ENCODE results near the gene CENPE. TPM values are rescaled to one million over a fixed set of nuclear protein-coding genes. Genes with fewer than 3 reads are reported as not detected.

The CENPE gene
- total and polyA plus RNA-seq, 2 of the 4 experiments (the other 2 are of a cell fraction) = 3.7 to 14.5 TPM

- no peak overlapping the region for H3K18ac ChIP-seq (ENCODE audit: low read depth, low read length)
- no peak overlapping the region for H2AFZ ChIP-seq (replicated peaks; ENCODE audit: low read length, poor library complexity)
- dilution Hi-C loops (cut with HindIII; ENCODE audit: low sequenced_read_pairs, unreplicated experiment) = no loop called here
- H4K20me1 ChIP-seq (ENCODE audit: insufficient read depth, low read length) = no peaks in the 10 kb centered on the region
- no peak overlapping the region for H3K9ac ChIP-seq (ENCODE audit: low read depth, low read length)
- DNase-seq (no peak), ATAC-seq (ENCODE audit: low read depth) (no peak)
- no peak overlapping the region for H2BK15ac ChIP-seq (ENCODE audit: low read depth, low read length)
- WGBS, 2 experiments (ENCODE audit: extremely low coverage in 2 of 2, insufficient read length in 1 of 2) = no CpG with 5 or more reads among the region's 8 CpGs
- no peaks in the 10 kb centered on the region for H3K9me3 ChIP-seq (ENCODE audit: control insufficient read depth, insufficient read depth, low read length)
- no peak overlapping the region for H4K8ac ChIP-seq (ENCODE audit: low read depth in 2 of 2, low read length in 2 of 2)
- H3K36me3 ChIP-seq (ENCODE audit: control insufficient read depth, insufficient read depth, low read length) = peaks cover 2% of the 10 kb centered on the region; the same call in 1 of the 2 replicates
- H4K91ac ChIP-seq (ENCODE audit: insufficient read depth, low read depth, low read length) = no peak overlapping the region
- no peak overlapping the region for H3K14ac ChIP-seq (replicated peaks; ENCODE audit: low read depth, low read length)
- H2AK5ac ChIP-seq (ENCODE audit: low read depth, low read length) = no peak overlapping the region
- no peak overlapping the region for H3K4me3 ChIP-seq (ENCODE audit: insufficient read depth, low read depth, low read length)
- H3K4ac ChIP-seq (ENCODE audit: low read depth, low read length) = no peak overlapping the region
- H2BK120ac ChIP-seq (ENCODE audit: low read depth, low read length) = no peak overlapping the region
- no TSS peak for BruUV-seq (replicated peaks)
- H3K23ac ChIP-seq (ENCODE audit: low read depth, low read length) = no peak overlapping the region
- H2AK9ac ChIP-seq (replicated peaks; ENCODE audit: low read depth, low read length, poor library complexity) = no peak overlapping the region
- no peaks in the 10 kb centered on the region for H3K27me3 ChIP-seq (ENCODE audit: control insufficient read depth, insufficient read depth, low read length)
- H4K5ac ChIP-seq (ENCODE audit: low read depth, low read length) = no peak overlapping the region
- no peak overlapping the region for H3K56ac ChIP-seq (ENCODE audit: extremely low read depth, insufficient read depth, low read length)
- peaks cover 3 to 5% of the 10 kb centered on the region in 2 experiments for H3K79me1 ChIP-seq (ENCODE audit: low read depth in 1 of 2, low read length in 2 of 2)
- CTCF ChIA-PET = no interaction called here
- H2BK5ac ChIP-seq (ENCODE audit: low read depth, low read length, poor library complexity, severe bottlenecking) = no peak overlapping the region
- TF ChIP-seq SMC3 (IDR thresholded peaks at IDR 0.05; ENCODE audit: low read depth, low read length) (no peak), CHD1 (IDR thresholded peaks at IDR 0.05; ENCODE audit: low read depth, low read length) (no peak), RFX5 (IDR thresholded peaks at IDR 0.05; ENCODE audit: low read depth, low read length) (no peak), FOS (IDR thresholded peaks at IDR 0.05; ENCODE audit: low read depth, low read length) (no peak), MAFK (IDR thresholded peaks at IDR 0.05; ENCODE audit: low read depth, low read length) (no peak), RAD21 (IDR thresholded peaks at IDR 0.05; ENCODE audit: low read length) (no peak), POLR2A (IDR thresholded peaks at IDR 0.05; ENCODE audit: low read depth, low read length) (no peak), MXI1 (IDR thresholded peaks at IDR 0.05; ENCODE audit: borderline replicate concordance, low read depth, low read length) (no peak), USF2 (IDR thresholded peaks at IDR 0.05; ENCODE audit: low read depth, low read length) (no peak), RCOR1 (IDR thresholded peaks at IDR 0.05; ENCODE audit: insufficient replicate concordance, low read length) (no peak), NFE2L2 (IDR thresholded peaks at IDR 0.05; ENCODE audit: low read depth, low read length) (no peak), CTCF (conservative IDR thresholded peaks at IDR 0.05; ENCODE audit: low read depth, low read length) (no peak), ELK1 (IDR thresholded peaks at IDR 0.05; ENCODE audit: borderline replicate concordance, low read depth, low read length) (no peak), BHLHE40 (IDR thresholded peaks at IDR 0.05; ENCODE audit: low read depth, low read length) (no peak), CEBPB (IDR thresholded peaks at IDR 0.05; ENCODE audit: low read depth, low read length) (no peak)
- POLR2A ChIA-PET (ENCODE audit: unreplicated experiment) = no interaction called here
- no peak overlapping the region for H2BK20ac ChIP-seq (ENCODE audit: low read depth, low read length)
- no peak overlapping the region for H3K27ac ChIP-seq (ENCODE audit: insufficient read depth, low read length)
- H3K4me1 ChIP-seq (ENCODE audit: control insufficient read depth, insufficient read depth, low read length) = no peaks in the 10 kb centered on the region
- no peak overlapping the region for H3K4me2 ChIP-seq (ENCODE audit: low read depth, low read length)
- in situ Hi-C loops (cut with MboI; ENCODE audit: low sequenced_read_pairs) = no loop called here
- intact Hi-C loops (cut with micrococcal nuclease) = no loop called here
- H3K9me1 ChIP-seq (ENCODE audit: insufficient read depth, low read length) = 0 out of 2 replicates have a peak, but pooled peaks cover 3% of the 10 kb centered on the region
Measured at GRCh38 chr4:103129174-103129573, 69.0 kb downstream of the CENPE start.
